HG02943 (cell line): ENCODE results near the gene LTBP2.

Source experiments
- ATAC-seq: cut with Tn5 transposase; IDR thresholded peaks from one replicate; pipeline ENCODE4 v1.9.1; 2021; ENCODE audit warnings: mild to moderate bottlenecking, low read depth, moderate library complexity; ENCODE audit not compliant: unreplicated experiment

The LTBP2 gene

DNA sequence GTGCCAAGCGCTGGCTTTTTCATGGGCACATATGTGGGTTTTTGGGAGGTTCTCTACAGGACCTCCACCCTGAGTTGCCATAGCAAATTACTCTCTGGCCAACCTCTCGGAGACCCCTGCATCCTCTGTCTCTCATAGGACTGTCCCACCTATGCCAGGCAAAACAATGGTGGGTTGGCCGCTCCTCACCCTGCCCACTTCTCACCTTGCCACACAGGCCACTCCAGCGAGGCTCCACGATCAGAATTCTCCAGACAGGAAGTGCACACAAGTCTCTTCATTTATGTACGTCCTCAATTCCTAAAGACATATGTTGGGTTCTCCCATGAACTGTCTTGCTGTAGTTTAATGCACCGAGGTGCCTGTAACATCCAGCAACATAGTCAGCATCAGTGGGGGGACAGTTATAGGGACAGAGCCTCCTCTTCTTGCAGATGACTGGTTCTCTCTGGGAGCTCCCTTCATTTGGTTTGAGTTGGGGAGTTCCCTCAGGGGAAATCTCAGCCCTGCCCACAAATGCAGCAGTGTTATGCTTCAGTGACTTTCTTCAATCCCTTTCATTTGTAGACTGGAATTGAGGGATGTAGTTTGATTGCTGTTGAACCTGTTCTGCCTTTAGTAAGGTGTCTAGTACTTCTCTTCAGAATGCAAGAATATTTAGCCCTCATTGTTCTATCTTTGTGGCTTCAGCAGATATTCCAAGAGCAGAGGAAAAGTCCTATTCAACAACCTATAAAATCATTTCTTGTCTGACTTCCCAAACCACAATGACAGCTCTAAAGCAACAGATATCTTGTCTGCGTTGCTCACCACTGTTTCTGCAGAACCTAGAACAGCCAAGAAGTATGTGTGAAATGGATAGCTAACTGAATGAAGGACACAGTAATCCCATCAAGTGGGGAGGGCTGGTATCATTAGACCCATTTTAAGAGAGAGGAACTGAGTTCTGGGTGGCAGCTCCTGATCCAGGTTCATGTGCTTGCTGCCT is 2.8 kb upstream of the LTBP2 start:
- ATAC-seq, result no peak

DNA sequence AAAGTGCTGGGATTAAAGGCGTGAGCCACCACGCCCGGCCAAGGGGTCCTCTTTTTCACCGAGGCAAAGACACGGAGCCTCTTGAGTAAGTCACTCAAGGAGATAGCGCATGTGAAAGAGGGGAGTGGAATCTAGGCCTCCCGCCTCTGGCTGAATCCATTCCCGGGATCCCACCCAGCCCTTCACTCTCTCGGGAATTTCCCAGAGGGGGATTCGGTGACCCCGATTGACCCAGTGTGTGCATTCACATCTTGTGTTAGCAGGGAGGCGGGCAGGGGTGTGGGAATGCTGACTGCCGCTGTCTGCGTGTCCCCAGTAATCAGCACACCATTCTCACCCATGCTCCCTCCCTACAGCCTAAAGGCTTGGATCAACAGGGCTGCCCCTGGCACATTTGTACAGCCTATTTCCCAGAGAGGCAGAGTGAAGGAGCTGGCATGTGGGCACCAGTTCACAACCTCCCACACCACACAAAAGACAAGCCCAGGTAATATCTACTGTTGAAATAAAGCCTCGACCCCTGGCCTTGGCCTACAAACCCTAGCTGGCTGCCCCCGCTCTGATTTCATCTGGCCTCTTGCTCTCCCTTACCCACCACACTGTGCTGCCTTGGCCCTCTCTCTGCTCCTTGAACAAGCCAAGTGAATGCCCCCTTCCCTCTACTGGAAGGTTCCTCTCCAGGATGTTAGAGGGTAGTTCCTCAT is 1.3 kb upstream of the LTBP2 start:
- no peak for ATAC-seq

DNA sequence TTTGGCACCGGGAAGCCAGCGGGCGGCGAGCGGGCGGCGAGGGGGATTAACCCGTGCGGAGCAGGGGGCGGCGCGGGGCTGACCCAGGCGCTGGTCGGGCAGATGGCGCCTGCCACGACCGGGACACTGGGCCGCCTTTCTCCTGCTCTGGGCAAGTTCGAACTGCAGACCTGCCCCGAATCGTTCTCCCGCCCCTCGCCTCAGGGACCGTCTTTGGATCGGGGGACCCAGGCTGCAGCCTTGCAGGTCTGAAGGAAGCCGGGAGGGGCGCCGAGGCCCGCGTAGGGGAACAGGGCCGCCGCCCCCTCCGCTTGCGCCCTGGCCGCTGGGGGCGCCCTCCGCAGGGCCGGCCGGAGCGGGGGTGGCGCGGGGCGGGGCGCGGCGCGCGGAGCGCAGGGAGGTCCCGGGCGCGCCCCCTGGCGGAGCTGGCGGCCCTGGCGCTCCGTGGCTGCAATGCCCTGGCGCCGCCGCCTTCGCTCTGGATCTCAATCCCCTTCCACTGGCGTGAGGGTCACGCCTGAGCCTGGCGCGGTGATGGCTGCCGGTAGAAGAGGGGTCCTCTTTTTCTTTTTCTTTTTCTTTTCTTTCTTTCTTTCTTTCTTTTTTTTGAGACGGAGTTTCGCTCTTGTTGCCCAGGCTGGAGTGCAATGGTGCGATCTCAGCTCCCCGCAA is 449 bp upstream of the LTBP2 start:
- ATAC-seq, result no peak

DNA sequence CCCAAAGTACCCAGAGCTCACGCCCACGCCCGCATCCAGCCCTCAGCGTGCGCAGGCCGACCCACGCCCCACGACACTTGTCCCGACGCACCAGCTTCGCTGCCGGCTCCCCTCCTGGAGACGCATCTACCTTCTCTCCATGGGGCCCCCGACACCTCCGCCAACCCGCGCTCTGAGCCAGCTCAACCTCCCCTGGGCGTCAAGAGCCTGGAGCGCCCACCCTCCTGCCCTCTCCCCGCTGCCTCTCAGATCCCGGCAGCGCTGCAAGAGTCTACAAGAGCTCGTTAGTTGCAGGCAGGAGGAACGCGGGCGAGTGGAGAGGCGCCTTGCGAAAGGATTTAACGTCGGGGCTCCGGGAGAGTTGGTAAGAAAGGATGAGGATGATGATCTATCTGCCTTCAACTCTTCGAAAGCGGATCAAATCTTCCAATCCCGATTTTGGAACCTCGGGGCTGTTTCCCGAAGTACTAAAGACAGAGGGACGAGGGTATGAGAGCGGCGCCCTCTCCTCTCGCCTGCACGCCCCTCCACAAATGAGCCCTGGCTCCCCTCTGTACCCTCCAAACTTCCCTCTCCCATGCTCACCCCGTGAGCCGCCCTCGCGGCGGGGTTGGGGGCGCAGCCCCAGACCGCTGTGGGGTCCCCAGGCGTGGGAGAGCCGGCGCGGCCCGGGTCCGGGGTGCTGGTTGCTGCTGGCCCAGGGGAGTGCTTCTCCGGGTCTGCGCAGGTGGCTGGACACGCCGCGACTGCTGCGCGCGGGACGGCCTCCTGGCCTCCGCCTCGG is 979 bp downstream of the LTBP2 start:
- no peak for ATAC-seq

DNA sequence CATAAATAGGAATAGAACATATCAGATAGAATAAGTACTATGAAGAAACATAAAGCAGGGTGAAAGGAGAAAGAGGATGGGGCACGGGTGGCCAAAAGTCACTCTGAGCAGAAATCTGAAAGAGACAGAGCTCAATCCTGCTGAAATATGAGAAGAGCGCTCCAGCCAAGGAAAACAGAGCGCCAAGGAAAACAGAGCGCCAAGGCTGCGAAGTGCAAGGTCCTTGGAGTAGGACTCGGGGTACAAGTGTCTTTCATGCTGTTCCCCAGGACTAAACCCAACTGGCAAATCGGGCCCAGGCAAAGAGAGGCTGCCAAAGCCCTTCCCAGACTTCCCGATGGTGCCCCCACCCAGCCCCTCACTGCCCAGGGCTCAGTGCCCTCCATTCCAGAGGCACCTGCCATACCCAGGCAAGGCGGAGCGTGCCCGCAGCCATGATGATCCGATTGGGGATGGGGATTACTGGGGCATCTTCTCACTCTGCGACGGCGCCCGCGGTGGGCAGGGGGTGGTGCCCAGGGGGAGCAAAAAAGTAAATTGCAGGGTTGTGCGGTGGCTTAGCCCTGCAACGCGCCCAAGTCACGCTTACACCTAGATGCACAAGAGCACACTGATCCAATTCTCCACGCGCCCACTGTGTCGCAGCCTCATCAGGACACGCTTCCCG is 1.7 kb downstream of the LTBP2 start:
- ATAC-seq, result no peak

DNA sequence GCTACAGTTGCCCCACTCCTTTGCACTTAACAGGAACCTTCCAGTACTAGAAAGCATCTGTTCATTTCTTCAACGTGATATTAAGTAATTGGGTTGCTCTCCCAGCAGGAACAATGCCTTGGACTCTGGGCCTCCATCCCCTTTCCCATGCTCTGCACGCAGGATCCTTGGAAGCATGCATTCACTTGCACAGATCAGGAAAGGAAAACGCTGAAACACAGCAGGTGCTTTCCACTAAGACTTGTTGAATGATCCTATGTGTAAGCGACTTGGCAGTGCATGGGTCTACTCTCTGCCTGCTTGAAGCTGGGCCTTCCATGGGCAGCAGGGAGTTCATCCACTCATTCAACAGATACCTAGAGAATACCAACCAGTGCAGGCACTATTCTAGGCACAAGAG is 2.3 kb downstream of the LTBP2 start:
- ATAC-seq, result no peak

DNA sequence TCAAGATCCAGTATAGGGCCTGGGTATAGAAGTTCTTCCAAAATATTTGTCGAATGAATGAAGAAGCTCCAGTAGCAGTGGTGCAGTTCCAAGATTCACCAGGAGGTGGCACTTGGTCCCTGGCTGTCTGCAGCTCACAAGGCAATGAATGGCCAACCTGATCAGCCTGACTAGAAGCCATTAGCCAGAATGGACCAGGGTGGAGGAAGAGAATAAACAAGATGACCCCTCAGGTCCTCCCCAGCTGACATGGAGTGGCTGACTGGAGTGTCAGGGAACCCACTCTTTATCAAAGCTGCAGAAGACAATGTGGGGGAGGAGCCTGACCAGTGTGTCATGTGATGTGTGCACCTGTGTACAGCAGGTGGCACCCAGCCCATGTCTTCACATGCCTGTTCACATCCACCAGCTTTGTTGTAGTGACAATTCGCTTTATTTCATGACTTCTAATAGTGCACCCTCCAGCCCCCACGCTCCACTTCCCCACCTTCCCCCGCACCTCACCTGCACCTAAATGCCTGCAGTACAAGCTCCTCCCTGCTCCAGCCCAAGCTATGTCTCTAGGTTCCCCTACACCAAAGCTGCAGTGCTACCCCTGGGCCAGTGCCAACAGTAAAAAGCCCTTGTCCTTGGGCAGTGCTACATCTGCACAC is 3.0 kb downstream of the LTBP2 start:
- ATAC-seq, result no peak

DNA sequence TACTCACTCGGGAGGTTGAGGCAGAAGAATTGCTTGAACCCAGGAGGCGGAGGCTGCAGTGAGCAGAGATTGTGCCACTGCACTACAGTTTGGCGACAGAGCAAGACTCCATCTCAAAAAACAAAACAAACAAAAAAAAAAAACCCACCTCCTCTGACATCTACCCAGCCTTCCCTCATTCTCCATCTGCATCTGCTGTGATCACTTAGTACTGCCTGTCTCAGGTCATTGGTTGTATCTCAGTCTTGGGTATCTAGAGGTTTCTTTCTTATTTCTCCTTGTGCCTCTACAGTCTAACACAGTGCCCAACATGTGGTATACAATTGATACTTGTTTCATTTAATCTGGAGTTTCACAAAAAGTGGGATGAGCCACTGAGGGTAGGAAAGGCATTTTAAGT is 5.3 kb downstream of the LTBP2 start:
- ATAC-seq, result no peak

DNA sequence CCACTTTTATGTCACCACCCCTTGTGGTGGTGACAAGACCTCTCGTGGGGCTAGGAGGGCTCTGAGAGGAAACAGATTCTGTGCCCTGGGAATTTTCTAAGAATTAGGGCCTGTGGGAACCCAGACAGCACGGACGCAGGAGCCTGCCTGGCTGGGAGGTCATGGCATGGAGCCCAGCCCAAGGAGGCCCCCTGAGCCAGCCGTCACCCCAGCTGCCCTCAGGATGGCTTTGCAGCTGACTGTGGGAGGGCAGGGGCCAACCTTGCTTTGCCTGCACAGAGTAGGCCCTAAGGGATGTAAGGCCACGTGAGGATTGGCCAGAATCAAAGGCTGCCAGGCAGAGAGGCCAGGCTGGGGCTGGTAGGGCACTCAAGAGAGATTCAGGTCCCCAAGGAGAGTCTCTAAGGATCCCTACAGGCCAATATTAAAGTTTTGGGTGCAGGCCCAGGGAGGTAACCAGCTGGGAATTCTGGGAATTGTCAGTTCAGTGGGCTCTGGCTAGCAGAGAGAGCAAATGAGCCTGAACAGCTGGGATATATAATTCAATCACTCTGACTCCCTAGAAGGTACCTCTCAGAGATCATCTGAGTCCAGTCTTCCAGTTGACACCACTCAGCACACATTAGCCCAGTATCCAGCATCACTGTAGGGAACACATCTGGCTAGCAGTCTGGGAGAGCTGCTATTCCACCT is 6.4 kb downstream of the LTBP2 start:
- ATAC-seq, result no peak

DNA sequence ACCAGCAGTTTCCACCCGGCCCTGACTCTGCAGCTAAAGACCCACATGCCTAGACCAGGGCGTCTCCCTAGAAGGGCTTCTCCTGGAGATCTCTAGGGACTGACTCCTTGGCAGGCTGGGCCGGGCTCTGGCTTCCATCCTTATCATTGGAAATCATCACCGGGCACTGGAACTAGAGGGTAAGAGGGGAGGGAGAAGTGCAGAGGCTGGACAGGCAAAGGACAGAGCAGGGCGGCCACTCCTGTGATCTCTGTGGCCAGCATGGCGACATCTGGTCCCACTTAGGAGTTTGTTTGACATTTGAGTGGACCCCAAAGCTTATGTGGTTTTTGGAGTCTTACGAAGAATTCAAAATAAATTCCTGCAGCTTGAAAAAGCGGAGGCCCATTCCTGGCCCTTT is 7.1 kb downstream of the LTBP2 start:
- ATAC-seq, result no peak

DNA sequence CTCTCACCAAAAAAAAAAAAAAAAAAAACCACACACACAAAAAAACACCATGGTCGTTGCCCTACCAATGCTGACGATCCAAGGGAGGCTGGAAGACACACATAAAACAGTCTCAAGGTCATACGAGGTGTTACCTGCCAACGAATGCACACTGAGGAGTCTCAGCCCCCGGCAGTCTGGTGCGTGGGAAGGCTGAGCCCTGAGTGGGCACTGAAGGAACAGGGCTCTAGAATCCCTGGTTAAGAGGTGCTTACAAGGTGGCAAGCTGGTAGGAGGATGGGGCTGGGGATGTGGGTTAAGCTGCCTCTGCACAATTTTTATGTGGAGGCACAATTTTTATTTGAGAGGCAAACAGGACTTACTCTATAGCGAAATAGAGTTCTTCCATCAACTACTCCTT is 7.9 kb downstream of the LTBP2 start:
- ATAC-seq, result no peak

DNA sequence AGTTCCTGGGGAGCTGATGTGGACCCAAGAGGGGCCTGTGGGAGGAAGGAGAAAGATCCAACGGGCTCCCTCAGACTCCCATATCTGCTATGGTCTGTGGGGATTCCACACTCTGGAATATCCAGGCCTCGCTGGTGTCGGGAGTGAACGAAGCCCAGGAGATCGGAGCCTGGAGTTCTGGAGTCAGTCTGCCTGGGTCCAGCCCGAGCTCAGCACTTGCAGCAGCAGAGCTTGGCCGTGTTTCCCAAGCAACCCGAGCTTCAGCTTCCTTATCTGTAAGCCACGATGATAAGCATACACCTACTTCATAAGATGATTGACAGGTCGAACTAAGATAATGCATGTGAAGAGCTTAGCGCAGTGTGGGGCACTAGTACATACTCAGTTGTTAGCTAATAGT is 10.1 kb downstream of the LTBP2 start:
- ATAC-seq, result no peak

DNA sequence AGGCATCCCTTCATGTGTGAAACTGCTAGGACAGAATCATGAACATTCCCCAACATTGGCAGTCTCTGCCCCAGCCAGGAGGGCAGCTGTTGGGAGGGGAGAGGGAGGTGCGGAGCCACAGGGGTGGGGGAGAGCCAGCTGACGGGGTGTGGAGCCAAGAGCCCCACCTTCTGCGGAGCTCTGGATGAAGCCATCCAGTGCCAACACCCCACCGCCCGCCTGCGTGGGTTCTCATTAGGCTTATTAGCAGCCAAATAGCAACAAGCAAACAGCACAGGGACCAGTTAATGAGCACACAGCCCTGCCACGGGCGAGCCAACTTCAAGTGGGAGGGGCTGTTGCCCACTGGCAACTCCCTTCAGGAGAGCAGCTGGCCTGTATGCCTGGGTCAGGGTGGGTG is 12.1 kb downstream of the LTBP2 start:
- no peak for ATAC-seq

DNA sequence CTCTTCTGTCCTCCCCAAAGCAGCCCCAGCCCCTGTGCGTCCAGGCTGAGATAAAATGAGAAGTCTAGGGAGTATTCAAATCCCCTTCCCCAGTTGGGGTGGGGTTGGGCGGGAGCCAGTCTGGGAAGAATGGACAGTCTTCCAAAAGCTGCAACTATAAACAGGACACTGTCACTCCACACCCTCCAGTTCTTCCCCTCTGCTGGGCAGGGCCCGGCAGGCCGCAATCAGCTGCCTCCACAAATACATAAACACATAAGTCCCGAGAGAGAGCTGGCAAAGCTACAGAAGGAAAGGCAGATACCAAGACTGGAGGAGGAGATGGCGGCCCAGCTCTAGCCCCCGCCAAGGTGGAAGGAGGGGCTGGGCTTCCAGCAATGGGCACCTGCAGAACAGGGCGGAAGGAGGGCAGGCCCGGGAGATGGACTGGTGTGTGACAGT is 12.7 kb downstream of the LTBP2 start:
- no peak for ATAC-seq

DNA sequence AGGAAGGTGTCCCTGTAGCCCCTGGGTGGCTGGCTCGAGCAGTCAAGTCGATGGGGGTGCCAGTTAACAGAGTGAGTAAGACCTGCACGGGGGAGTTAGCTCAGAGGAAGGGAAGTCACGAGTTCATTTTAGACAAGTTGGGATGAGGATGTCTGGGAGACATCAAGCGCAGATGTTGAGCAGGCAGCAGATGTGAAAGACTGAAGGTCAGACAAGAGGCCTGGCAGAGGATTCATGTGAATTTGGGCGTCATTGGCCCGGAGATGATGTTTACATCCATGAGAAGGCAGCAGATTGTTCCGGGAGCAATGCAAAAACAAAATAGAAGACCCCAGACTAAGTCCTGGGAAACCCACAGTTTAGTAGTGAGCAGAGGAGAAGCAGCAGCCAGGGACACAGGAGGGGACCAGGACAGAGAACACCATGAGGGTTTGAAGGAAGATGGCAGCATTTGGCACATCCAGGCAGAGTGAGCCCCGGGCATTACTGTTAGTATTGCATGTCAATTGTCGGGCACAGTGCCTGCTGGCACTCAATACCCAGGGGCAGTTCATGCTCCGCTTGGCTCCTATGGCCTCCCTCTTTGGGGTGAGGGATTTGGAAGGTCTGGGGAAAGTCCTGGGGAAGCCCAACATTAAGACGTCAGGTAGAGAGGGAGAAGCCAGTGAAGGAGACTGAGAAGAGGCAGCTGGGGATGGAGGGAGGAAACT is 15.1 kb downstream of the LTBP2 start:
- no peak for ATAC-seq

DNA sequence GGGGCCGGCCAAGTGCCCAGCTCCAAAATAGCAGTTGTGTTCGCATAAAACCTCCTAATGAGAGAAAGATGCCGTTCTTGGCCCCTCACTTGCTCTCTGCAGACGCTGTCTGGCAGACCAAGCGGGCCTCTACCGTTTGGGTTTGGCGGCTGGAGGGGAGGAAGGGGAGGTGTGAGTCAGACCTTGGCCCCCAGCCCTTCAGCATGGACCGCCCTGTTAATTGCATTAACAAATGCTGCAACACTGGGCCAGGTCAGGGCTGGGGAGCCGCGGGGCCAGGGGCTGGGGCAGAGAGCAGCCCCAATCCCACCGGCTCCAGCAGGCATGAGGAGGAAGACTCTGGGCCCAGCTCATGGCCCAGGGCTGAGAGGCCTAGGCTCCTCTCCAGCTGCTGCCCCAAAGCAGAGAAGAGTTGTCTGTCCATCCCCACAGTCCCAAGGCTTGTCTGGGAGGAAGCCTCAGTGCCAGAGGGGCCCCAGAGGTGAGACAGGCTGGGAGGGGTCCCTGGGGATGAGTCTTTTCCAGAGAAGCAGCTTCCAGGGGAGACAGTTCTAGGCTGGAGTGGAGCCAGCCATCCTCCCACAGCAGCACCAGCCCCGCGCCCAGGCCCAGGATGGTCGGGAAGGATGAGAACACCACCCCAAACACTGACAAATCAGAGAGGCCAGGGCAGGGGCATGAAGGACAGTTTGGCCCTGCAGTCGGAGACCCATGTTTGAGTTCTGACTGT is 16.9 kb downstream of the LTBP2 start:
- ATAC-seq, result no peak

DNA sequence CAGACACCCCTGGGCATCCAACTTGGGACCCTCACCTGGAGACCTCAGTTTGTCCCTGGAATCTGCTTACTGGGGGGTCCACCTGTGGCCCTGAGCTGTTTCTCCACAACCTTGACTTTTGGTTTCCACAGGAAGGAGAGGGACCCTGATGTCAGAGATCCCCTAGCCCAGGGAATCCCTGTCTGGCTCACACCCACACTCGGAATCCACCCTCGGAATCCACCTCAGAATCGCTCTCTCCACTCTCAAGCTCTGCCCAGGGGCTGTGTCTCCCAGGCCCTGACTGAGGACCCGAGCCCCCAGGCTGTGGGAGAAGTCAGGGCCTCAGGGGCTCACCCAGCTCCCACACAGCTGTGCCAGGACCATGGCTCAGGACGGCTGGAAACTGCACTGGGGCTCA is 17.4 kb downstream of the LTBP2 start:
- no peak for ATAC-seq

DNA sequence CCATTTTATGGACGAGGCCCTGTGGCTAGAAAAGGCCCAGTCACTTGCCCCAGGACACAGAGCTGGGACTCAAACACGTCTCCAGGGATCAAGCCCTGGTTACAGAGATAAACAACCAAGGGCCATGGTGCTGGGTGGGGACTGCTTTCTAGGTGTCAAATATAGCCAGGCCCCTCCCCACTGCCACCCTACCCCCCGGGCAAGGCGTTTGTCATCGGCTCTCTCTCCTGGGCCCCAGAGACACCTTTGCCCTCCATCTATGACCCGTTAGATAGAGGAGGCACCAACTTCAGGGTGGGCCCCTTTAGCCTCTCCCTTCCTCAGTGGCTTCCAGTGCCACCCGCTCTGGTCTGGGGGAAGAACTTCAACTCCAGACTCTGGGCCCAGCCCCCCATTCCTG is 18.0 kb downstream of the LTBP2 start:
- ATAC-seq, result no peak
